ENCODE data around the gene LAPTM5. TPM values are rescaled to one million over a fixed set of nuclear protein-coding genes. Genes with fewer than 3 reads are reported as not detected.

Gene LAPTM5
- total RNA-seq, 6 donors from 2014 or later = 148 to 624 (median 225) TPM

- H3K9me3 ChIP-seq = no peaks in the 10 kb centered on the region
- H3K27me3 ChIP-seq = no peaks in the 10 kb centered on the region
- H3K4me3 ChIP-seq = no peak overlapping the region
- ATAC-seq (ENCODE audit: low FRiP score in 2 of 2) (no peak), DNase-seq (no peak)
- no peak for TF ChIP-seq POLR2AphosphoS5 (IDR thresholded peaks at IDR 0.05)
- TF ChIP-seq EP300 (IDR thresholded peaks at IDR 0.05) = no peak
- no peak for TF ChIP-seq POLR2A (IDR thresholded peaks at IDR 0.05)
- TF ChIP-seq, protein P1, sequence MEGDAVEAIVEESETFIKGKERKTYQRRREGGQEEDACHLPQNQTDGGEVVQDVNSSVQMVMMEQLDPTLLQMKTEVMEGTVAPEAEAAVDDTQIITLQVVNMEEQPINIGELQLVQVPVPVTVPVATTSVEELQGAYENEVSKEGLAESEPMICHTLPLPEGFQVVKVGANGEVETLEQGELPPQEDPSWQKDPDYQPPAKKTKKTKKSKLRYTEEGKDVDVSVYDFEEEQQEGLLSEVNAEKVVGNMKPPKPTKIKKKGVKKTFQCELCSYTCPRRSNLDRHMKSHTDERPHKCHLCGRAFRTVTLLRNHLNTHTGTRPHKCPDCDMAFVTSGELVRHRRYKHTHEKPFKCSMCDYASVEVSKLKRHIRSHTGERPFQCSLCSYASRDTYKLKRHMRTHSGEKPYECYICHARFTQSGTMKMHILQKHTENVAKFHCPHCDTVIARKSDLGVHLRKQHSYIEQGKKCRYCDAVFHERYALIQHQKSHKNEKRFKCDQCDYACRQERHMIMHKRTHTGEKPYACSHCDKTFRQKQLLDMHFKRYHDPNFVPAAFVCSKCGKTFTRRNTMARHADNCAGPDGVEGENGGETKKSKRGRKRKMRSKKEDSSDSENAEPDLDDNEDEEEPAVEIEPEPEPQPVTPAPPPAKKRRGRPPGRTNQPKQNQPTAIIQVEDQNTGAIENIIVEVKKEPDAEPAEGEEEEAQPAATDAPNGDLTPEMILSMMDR (IDR thresholded peaks at IDR 0.05) = no peak
- WGBS, 2 donors = 38 to 81% methylated on average over 1 of the region's 1 CpG
- no peak overlapping the region for H3K27ac ChIP-seq
- H3K36me3 ChIP-seq = no peaks in the 10 kb centered on the region
- no peaks in the 10 kb centered on the region for H3K4me1 ChIP-seq
These were observed 57.8 kb downstream of the LAPTM5 start for GRCh38 chr1:30699762-30700161.

- DNase-seq (no peak), ATAC-seq (ENCODE audit: low FRiP score in 2 of 2) (peak in 1 of 2 donors; percentile 20)
- Histone ChIP-seq H3K4me3 (no peak overlapping the region), H3K9me3 (no peaks in the 10 kb centered on the region), H3K4me1 (no peaks in the 10 kb centered on the region), H3K36me3 (no peaks in the 10 kb centered on the region), H3K27me3 (no peaks in the 10 kb centered on the region), H3K27ac (no peak overlapping the region)
- WGBS, 2 donors = 17 to 80% methylated on average over 1 to 15 of the region's 17 CpGs
- TF ChIP-seq POLR2A (IDR thresholded peaks at IDR 0.05) = no peak
- no peak for TF ChIP-seq EP300 (IDR thresholded peaks at IDR 0.05)
- no peak for TF ChIP-seq POLR2AphosphoS5 (IDR thresholded peaks at IDR 0.05)
- TF ChIP-seq, protein P1 (IDR thresholded peaks at IDR 0.05) = no peak
These were observed 59.1 kb downstream of the LAPTM5 start for GRCh38 chr1:30698401-30698981.

GRCh38 chr1:30697571-30698376, 59.8 kb downstream of the LAPTM5 start:
- H3K4me3 ChIP-seq = no peak overlapping the region
- no peaks in the 10 kb centered on the region for H3K27me3 ChIP-seq
- DNase-seq (no peak), ATAC-seq (ENCODE audit: low FRiP score in 2 of 2) (peak in 1 of 2 donors; percentile 22)
- 57 to 70% methylated on average over 2 to 8 of the region's 9 CpGs for WGBS, 2 donors
- H3K36me3 ChIP-seq = no peaks in the 10 kb centered on the region
- H3K9me3 ChIP-seq = no peaks in the 10 kb centered on the region
- no peak for TF ChIP-seq POLR2A (IDR thresholded peaks at IDR 0.05)
- TF ChIP-seq POLR2AphosphoS5 (IDR thresholded peaks at IDR 0.05) = no peak
- TF ChIP-seq, protein P1 (IDR thresholded peaks at IDR 0.05) = no peak
- TF ChIP-seq EP300 (IDR thresholded peaks at IDR 0.05) = no peak
- H3K27ac ChIP-seq = no peak overlapping the region
- H3K4me1 ChIP-seq = no peaks in the 10 kb centered on the region

DNA sequence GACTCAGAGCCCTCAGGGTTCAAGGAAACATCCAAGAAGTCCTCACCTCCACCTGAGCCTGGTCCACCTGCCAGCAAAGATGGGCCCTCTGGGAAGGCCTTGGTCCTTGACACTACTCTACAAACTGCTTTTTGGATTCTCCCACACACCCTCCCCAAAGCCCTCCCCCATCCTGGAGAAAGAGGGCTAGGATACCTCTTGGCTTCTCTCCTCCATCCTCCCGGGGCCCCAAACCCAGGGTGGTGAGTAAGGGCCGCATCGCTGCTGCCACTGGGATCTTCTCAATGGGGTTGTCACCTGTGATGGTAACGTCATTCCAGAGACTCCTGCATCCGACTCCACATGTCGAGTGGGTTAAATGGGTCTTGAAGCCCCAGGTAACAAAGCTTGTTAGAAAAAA, 60.7 kb downstream of the LAPTM5 start:
- no peak for DNase-seq
- ATAC-seq (ENCODE audit: low FRiP score in 2 of 2) = no peak
- 77 to 92% methylated on average over 6 of the region's 6 CpGs for WGBS, 2 donors
- H3K4me3 ChIP-seq = no peak overlapping the region
- H3K27me3 ChIP-seq = no peaks in the 10 kb centered on the region
- no peak overlapping the region for H3K27ac ChIP-seq
- H3K9me3 ChIP-seq = no peaks in the 10 kb centered on the region
- TF ChIP-seq, protein P1 (IDR thresholded peaks at IDR 0.05) = no peak
- TF ChIP-seq POLR2AphosphoS5 (IDR thresholded peaks at IDR 0.05) (no peak), POLR2A (IDR thresholded peaks at IDR 0.05) (no peak), EP300 (IDR thresholded peaks at IDR 0.05) (no peak)
- H3K4me1 ChIP-seq = no peaks in the 10 kb centered on the region
- no peaks in the 10 kb centered on the region for H3K36me3 ChIP-seq

All from upper lobe of left lung (tissue), 6 donors.